HepG2 (cell line): Measurements from ENCODE around the gene TTC28.

ENCODE experiments used
- SOX13 ChIP-seq, 3 experiments: fragments of 450-650 bp in 1 of 3; sonication (generic) in 1 of 3; formaldehyde crosslinking in 1 of 3; IDR thresholded peaks in 2 of 3; conservative IDR thresholded peaks in 1 of 3; 2 replicates each; pipeline versions ENCODE4 v1.5.0 to v1.6.1; 2016 to 2020; ENCODE audit warnings: antibody characterized with exemption in 1 of 3, mild to moderate bottlenecking in 1 of 3, missing compliant biosample characterization in 1 of 3, missing genetic modification reagents in 1 of 3, moderate library complexity in 1 of 3
- ZKSCAN8 ChIP-seq: IDR thresholded peaks from 2 replicates; pipeline ENCODE4 v1.6.1; 2016; ENCODE audit warnings: borderline replicate concordance, missing genetic modification reagents, missing compliant biosample characterization
- ZNF138 ChIP-seq: sonication (generic); formaldehyde crosslinking; IDR thresholded peaks from 2 replicates; pipeline ENCODE4 v1.5.0; 2020; ENCODE audit warnings: mild to moderate bottlenecking, low read depth, missing genetic modification reagents

- no peak for TF ChIP-seq SOX13 (IDR thresholded peaks at IDR 0.05)
- no peak for TF ChIP-seq SOX13 (CRISPR knock-in tag; conservative IDR thresholded peaks at IDR 0.05 in 1 of 2, IDR thresholded peaks at IDR 0.05 in 1 of 2)
- no peak for TF ChIP-seq ZNF138 (CRISPR knock-in tag)
- TF ChIP-seq ZKSCAN8 (CRISPR knock-in tag) = no peak
Measured at GRCh38 chr22:28063656-28064055, 616.0 kb downstream of the TTC28 start.
